IMR-90 (cell line): ENCODE measurements around the gene DAPL1.

ENCODE experiments used
- BHLHE40 ChIP-seq: fragments of 150-350 bp; IDR thresholded peaks from 2 replicates; pipeline ENCODE4 v1.6.1; 2016; ENCODE audit warnings: mild to moderate bottlenecking, low read depth, low read length
- CEBPB ChIP-seq: IDR thresholded peaks from 2 replicates; pipeline ENCODE4 v1.6.1; 2012; ENCODE audit warnings: low read depth, low read length, improper control_type of control experiment
- FOS ChIP-seq: fragments of 150-350 bp; IDR thresholded peaks from 2 replicates; pipeline ENCODE4 v1.6.1; 2016; ENCODE audit warnings: low read depth, low read length
- MXI1 ChIP-seq: IDR thresholded peaks from 2 replicates; pipeline ENCODE4 v1.6.1; 2012; ENCODE audit warnings: low read depth, mild to moderate bottlenecking, low read length, moderate library complexity, borderline replicate concordance
- POLR2A ChIP-seq: IDR thresholded peaks from 2 replicates; pipeline ENCODE4 v1.6.1; 2012; ENCODE audit warnings: mild to moderate bottlenecking, low read depth, low read length
- RFX5 ChIP-seq: IDR thresholded peaks from 2 replicates; pipeline ENCODE4 v1.8.0; 2012; ENCODE audit warnings: low read depth, mild to moderate bottlenecking, low read length, moderate library complexity
- SMC3 ChIP-seq: fragments of 150-350 bp; IDR thresholded peaks from 2 replicates; pipeline ENCODE4 v1.6.1; 2016; ENCODE audit warnings: low read depth, mild to moderate bottlenecking, antibody characterized with exemption, low read length, moderate library complexity
- USF2 ChIP-seq: fragments of 150-350 bp; IDR thresholded peaks from 2 replicates; pipeline ENCODE4 v1.6.1; 2017; ENCODE audit warnings: mild to moderate bottlenecking, antibody characterized with exemption, low read length, low read depth
- TF ChIP-seq, protein P1 (sequence below): conservative IDR thresholded peaks from 2 replicates; pipeline ENCODE4 v1.5.1; 2012; ENCODE audit warnings: mild to moderate bottlenecking, low read depth, low read length, improper control_type of control experiment

DNA sequence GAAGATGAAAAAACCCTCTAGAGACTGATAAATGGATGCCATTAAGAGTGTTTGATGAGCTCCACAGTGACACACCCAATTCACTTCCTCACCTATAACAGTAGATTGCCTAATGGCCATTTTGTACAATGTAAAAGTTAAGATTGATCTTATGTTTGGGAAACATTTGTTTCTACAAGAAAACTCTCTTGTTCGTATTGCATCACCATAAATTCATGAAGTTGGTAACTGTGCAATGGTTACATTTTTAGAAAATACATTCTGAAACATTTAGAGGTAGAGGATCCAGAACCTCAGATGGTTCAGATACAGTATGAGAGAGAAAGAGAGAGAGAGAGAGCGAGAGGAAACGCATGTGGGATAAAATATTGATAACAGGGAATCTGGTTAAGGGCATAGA lies 31.8 kb downstream of the DAPL1 start:
- TF ChIP-seq RFX5 = no peak
- peak; percentile 56 for TF ChIP-seq CEBPB
- no peak for TF ChIP-seq POLR2A
- TF ChIP-seq MXI1 = no peak
- TF ChIP-seq, protein P1, sequence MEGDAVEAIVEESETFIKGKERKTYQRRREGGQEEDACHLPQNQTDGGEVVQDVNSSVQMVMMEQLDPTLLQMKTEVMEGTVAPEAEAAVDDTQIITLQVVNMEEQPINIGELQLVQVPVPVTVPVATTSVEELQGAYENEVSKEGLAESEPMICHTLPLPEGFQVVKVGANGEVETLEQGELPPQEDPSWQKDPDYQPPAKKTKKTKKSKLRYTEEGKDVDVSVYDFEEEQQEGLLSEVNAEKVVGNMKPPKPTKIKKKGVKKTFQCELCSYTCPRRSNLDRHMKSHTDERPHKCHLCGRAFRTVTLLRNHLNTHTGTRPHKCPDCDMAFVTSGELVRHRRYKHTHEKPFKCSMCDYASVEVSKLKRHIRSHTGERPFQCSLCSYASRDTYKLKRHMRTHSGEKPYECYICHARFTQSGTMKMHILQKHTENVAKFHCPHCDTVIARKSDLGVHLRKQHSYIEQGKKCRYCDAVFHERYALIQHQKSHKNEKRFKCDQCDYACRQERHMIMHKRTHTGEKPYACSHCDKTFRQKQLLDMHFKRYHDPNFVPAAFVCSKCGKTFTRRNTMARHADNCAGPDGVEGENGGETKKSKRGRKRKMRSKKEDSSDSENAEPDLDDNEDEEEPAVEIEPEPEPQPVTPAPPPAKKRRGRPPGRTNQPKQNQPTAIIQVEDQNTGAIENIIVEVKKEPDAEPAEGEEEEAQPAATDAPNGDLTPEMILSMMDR = no peak
- no peak for TF ChIP-seq BHLHE40
- TF ChIP-seq FOS = no peak
- TF ChIP-seq USF2 = no peak
- TF ChIP-seq SMC3 = no peak
